Neuronal stem cell (in vitro differentiated cells): ENCODE data around the gene JMJD8.

Experiments
- DNase-seq: peaks from one replicate; pipeline ENCODE4 v3.0.0-alpha.2; 2013; ENCODE audit warnings: low spot score
- H2AFZ ChIP-seq: one replicate; pipeline ENCODE4 v1.6.1; 2013; ENCODE audit warnings: mild to moderate bottlenecking, low read length, inconsistent platforms
- H2AK5ac ChIP-seq: 2 replicates; pipeline ENCODE4 v1.6.1; 2013; ENCODE audit warnings: low read depth, mild to moderate bottlenecking, inconsistent platforms, low read length, moderate library complexity, mixed read lengths
- H2BK120ac ChIP-seq: 2 replicates; pipeline ENCODE4 v1.6.1; 2013; ENCODE audit warnings: low read depth, mild to moderate bottlenecking, inconsistent platforms, low read length, moderate library complexity, mixed read lengths
- H2BK12ac ChIP-seq: one replicate; pipeline ENCODE4 v1.6.1; 2013; ENCODE audit warnings: low read length, inconsistent platforms
- H2BK15ac ChIP-seq: 2 replicates; pipeline ENCODE4 v1.6.1; 2013; ENCODE audit warnings: mild to moderate bottlenecking, low read length, inconsistent platforms, mixed read lengths
- H2BK5ac ChIP-seq: one replicate; pipeline ENCODE4 v1.6.1; 2013; ENCODE audit warnings: inconsistent platforms, mild to moderate bottlenecking, low read length, moderate library complexity
- H3K14ac ChIP-seq: one replicate; pipeline ENCODE4 v1.6.1; 2013; ENCODE audit warnings: low read length, inconsistent platforms
- H3K18ac ChIP-seq: 2 replicates; pipeline ENCODE4 v1.6.1; 2013; ENCODE audit warnings: low read length, inconsistent platforms
- H3K23ac ChIP-seq: 2 replicates; pipeline ENCODE4 v1.6.1; 2013; ENCODE audit warnings: low read depth, mild to moderate bottlenecking, mixed read lengths, low read length, inconsistent platforms; ENCODE audit not compliant: poor library complexity
- H3K27ac ChIP-seq: replicated peaks from 3 replicates; pipeline ENCODE4 v1.5.1; 2013; ENCODE audit warnings: low read length, inconsistent platforms
- H3K27me3 ChIP-seq, 3 experiments: 2 replicates each; pipeline ENCODE4 v1.6.1; 2013; ENCODE audit warnings: low read length in 3 of 3, mild to moderate bottlenecking in 2 of 3, inconsistent platforms in 1 of 3, low read depth in 1 of 3, mixed read lengths in 1 of 3, moderate library complexity in 1 of 3; ENCODE audit not compliant: control insufficient read depth in 3 of 3, insufficient read depth in 3 of 3
- H3K36me3 ChIP-seq, 2 donors: replicated peaks in 1 of 2; 2 replicates each; pipeline ENCODE4 v1.6.1; 2013; ENCODE audit warnings: low read length in 2 of 2; ENCODE audit not compliant: control insufficient read depth in 2 of 2, insufficient read depth in 2 of 2
- H3K4ac ChIP-seq: 2 replicates; pipeline ENCODE4 v1.6.1; 2013; ENCODE audit warnings: inconsistent platforms, mild to moderate bottlenecking, low read length, moderate library complexity
- H3K4me1 ChIP-seq, 2 donors: 1 replicate in 1 of 2; 2 replicates in 1 of 2; pipeline ENCODE4 v1.6.1; 2013; ENCODE audit warnings: low read length in 2 of 2, low read depth in 1 of 2; ENCODE audit not compliant: control insufficient read depth in 2 of 2, insufficient read depth in 1 of 2
- H3K4me2 ChIP-seq: one replicate; pipeline ENCODE4 v1.6.1; 2013; ENCODE audit warnings: mild to moderate bottlenecking, low read length, inconsistent platforms; ENCODE audit not compliant: insufficient read depth, poor library complexity, severe bottlenecking
- H3K4me3 ChIP-seq, 2 donors: 2 replicates each; pipeline ENCODE4 v1.5.1; 2013; ENCODE audit warnings: low read length in 2 of 2, mild to moderate bottlenecking in 2 of 2, inconsistent platforms in 1 of 2, moderate library complexity in 1 of 2
- H3K79me1 ChIP-seq: one replicate; pipeline ENCODE4 v1.6.1; 2013; ENCODE audit warnings: low read depth, mild to moderate bottlenecking, inconsistent platforms, low read length, moderate library complexity
- H3K9ac ChIP-seq: one replicate; pipeline ENCODE4 v1.6.1; 2013; ENCODE audit warnings: mild to moderate bottlenecking, low read depth, low read length, inconsistent platforms; ENCODE audit not compliant: poor library complexity
- H3K9me3 ChIP-seq, 2 donors: replicated peaks in 1 of 2; 2 replicates each; pipeline versions ENCODE3 to v1.6.1; 2013; ENCODE audit warnings: low read length in 2 of 2, mild to moderate bottlenecking in 2 of 2, inconsistent platforms in 1 of 2, low read depth in 1 of 2, mixed read lengths in 1 of 2, moderate library complexity in 1 of 2; ENCODE audit not compliant: control insufficient read depth in 2 of 2, insufficient read depth in 1 of 2
- H4K8ac ChIP-seq: one replicate; pipeline ENCODE4 v1.6.1; 2013; ENCODE audit warnings: low read depth, mild to moderate bottlenecking, inconsistent platforms, low read length, moderate library complexity
- H4K91ac ChIP-seq: one replicate; pipeline ENCODE4 v1.6.1; 2013; ENCODE audit warnings: low read length, low read depth, mild to moderate bottlenecking, inconsistent platforms; ENCODE audit not compliant: poor library complexity
- WGBS, 2 donors: extraction: QIAGEN DNeasy Blood & Tissue Kit; methylation state at CpG; one replicate each; pipeline ENCODE4 v1.1.7; 2013; ENCODE audit warnings: missing lambda C conversion rate in 2 of 2, mixed read lengths in 1 of 2; ENCODE audit not compliant: insufficient read length in 2 of 2, insufficient replicate concordance in 1 of 2; ENCODE audit errors: extremely low coverage in 2 of 2; 5-methylcytosine and 5-hydroxymethylcytosine counted together

JMJD8 gene

GRCh38 chr16:707062-707538 is 23.0 kb upstream of the JMJD8 start:
- no peak overlapping the region for H3K27ac ChIP-seq
- no peak overlapping the region for H3K4me3 ChIP-seq
- H3K27me3 ChIP-seq: peaks cover 28 to 70% (median 32%) of the 10 kb centered on the region in 3 experiments

DNA sequence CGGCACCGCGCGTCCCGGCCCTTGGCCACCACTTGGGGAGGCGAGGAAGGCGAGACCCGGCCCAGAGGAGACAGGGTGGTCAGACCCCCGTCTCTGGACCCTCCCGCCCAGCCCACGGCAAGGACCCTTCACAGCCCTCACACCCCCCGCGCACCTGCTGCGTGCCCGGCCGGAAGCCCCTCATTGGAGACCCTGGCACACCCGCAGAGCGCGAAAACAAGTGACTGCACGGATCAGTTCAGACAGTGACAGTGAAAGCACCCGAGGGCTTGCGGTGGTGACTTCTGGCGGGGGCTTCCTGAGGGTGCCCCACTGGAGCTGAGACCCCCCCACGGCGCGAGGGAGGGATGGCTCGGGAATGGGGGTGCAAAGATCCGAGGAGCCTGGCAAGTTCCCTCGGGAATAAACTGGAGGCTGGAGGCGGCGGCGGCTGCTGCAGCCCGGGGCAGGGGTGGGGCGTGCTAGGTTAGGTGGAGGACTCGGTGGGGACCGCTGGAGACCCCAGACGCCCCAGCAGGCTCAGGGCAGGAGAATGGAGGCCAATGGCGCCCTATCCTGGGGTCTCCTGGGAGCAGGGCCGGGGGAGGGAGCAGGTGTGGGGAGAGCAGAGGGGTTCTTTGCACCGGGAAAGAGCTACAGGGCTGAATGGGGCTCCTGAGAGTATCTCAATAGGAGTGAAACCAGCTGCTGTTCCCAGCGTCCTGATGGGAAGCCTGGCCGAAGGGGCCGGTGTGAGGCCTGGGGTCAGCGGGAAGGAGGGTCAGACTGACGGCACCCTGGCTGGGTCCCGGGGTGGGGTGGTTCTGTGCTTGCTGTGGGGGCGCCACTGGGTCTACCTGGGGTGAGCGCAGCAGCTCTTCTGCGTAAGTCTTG is 22.3 kb upstream of the JMJD8 start:
- Histone ChIP-seq H3K4me2 (peak overlapping the region; percentile 69), H3K18ac (peak overlapping the region; percentile 80), H3K9me3 (no peaks in the 10 kb centered on the region), H3K4me1 (peaks cover 17 to 48% of the 10 kb centered on the region in 2 donors), H3K23ac (peak overlapping the region; percentile 73), H2BK5ac (peak overlapping the region; percentile 75), H3K14ac (no peak overlapping the region), H3K79me1 (peaks cover 2% of the 10 kb centered on the region), H2AFZ (peak overlapping the region; percentile 75), H2AK5ac (peak overlapping the region; percentile 75), H2BK15ac (peak overlapping the region; percentile 58), H2BK12ac (no peak overlapping the region), H3K27ac (no peak overlapping the region), H2BK120ac (no peak overlapping the region), H4K8ac (no peak overlapping the region), H3K9ac (no peak overlapping the region), H4K91ac (no peak overlapping the region), H3K4ac (no peak overlapping the region), H3K36me3 (no peaks in the 10 kb centered on the region), H3K4me3 (peak overlapping the region in 1 of 2 donors; percentile 30), H3K27me3 (peaks cover 35 to 77% (median 39%) of the 10 kb centered on the region in 3 experiments)
- no CpG with 5 or more reads among the region's 49 CpGs for WGBS, 2 donors
- DNase-seq: no peak

More at GRCh38 chr16:707062-707538, 23.0 kb upstream of the JMJD8 start:
- H2BK120ac ChIP-seq: peak overlapping the region; percentile 91
- peak overlapping the region; percentile 75 for H2AK5ac ChIP-seq
- H3K14ac ChIP-seq: peak overlapping the region; percentile 56
- H3K36me3 ChIP-seq: no peaks in the 10 kb centered on the region
- peak overlapping the region; percentile 99 for H2BK12ac ChIP-seq
- H3K9me3 ChIP-seq: no peaks in the 10 kb centered on the region
- peak overlapping the region; percentile 43 for H3K23ac ChIP-seq
- H3K9ac ChIP-seq: peak overlapping the region; percentile 21
- H3K79me1 ChIP-seq: no peaks in the 10 kb centered on the region
- H4K8ac ChIP-seq: no peak overlapping the region
- no peak overlapping the region for H3K4me2 ChIP-seq
- no peak for DNase-seq
- WGBS, 2 donors: no CpG with 5 or more reads among the region's 14 CpGs
- peak overlapping the region; percentile 89 for H3K4ac ChIP-seq
- peak overlapping the region; percentile 64 for H3K18ac ChIP-seq
- H3K4me1 ChIP-seq: peaks cover 19 to 50% of the 10 kb centered on the region in 2 donors
- no peak overlapping the region for H4K91ac ChIP-seq
- peak overlapping the region; percentile 24 for H2BK5ac ChIP-seq
- peak overlapping the region; percentile 58 for H2BK15ac ChIP-seq
- no peak overlapping the region for H2AFZ ChIP-seq

DNA sequence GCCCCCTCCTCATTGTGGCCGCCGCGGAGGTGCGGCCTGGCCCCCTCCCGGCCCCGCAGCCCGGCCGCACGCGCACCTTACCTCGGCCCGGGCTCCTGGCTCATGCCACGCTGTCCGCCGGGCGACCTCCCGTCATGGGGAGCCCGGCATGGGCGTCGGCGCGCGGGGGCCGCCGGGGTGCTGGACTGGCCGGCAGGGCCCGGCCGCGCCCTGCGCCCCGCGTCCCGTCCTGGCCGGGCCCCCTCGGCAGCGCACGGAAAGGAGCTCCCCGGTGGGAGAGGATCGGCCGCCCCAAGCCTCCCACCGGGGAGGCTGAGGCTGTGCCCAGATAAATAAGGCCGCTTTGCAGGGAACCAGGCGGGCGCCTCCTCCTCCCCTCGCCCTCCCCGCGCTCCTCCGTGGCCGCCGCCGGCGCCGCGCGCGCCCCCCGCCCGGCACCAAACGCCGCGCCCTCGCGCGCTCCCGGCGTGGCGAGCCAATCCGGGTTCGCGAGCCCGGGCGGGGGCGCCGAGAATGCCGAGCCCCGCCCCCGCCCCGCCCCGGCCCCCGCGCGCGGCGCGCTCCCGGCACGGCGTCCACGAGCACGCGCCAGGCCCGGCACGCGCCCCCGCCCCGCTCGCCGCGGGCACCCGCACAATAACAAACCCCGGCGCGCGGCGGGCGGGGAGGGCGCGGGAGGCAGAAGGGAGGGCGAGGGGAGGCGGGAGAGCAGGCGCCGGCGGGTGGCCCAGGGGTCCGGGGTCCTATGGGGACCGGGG is 21.5 kb upstream of the JMJD8 start, which contains the start of gene FBXL16:
TSS of gene FBXL16 (minus strand) at position 371 of the 758 bp plus-strand sequence. CDS start 8,396 bp downstream, outside the sequence.
- H3K4me1 ChIP-seq: peaks cover 14 to 44% of the 10 kb centered on the region in 2 donors
- no peak within 1 kb of the TSS for H2BK120ac ChIP-seq
- H3K27ac ChIP-seq: no peak within 1 kb of the TSS
- no peak for DNase-seq
- H3K18ac ChIP-seq: peak within 1 kb of the TSS; percentile 83
- H2AFZ ChIP-seq: peak within 1 kb of the TSS; percentile 82
- H2AK5ac ChIP-seq: peak within 1 kb of the TSS; percentile 81
- peak within 1 kb of the TSS; percentile 75 for H2BK5ac ChIP-seq
- no peaks in the 10 kb centered on the region for H3K36me3 ChIP-seq
- no peak within 1 kb of the TSS for H4K91ac ChIP-seq
- WGBS, 2 donors: no CpG with 5 or more reads among the region's 115 CpGs
- H3K27me3 ChIP-seq: peaks cover 41 to 85% (median 46%) of the 10 kb centered on the region in 3 experiments
- H4K8ac ChIP-seq: no peak within 1 kb of the TSS
- no peak within 1 kb of the TSS for H2BK15ac ChIP-seq
- H3K23ac ChIP-seq: peak within 1 kb of the TSS; percentile 91
- H3K9ac ChIP-seq: no peak within 1 kb of the TSS
- H3K79me1 ChIP-seq: peaks cover 2% of the 10 kb centered on the region
- H3K9me3 ChIP-seq: no peaks in the 10 kb centered on the region
- no peak within 1 kb of the TSS for H3K4ac ChIP-seq
- H3K14ac ChIP-seq: peak within 1 kb of the TSS; percentile 17
- H3K4me3 ChIP-seq: peak within 1 kb of the TSS; percentile 64 to 75
- no peak within 1 kb of the TSS for H2BK12ac ChIP-seq
- peak within 1 kb of the TSS; percentile 69 for H3K4me2 ChIP-seq
